Neural crest cell (in vitro differentiated cells): ENCODE results near the gene FIG4. TPM values are rescaled to one million over a fixed set of nuclear protein-coding genes. Genes with fewer than 3 reads are reported as not detected.
"Not testable (repeated sequence)": the region's sequence is repeated elsewhere in the genome, so short reads cannot be mapped to it uniquely, and the experiment has no call there.

Experiments
- DNase-seq: peaks from one replicate; pipeline ENCODE4 v3.0.0; 2021; ENCODE audit warnings: low read depth, mixed read lengths, low spot score
- H3K27ac Mint-ChIP-seq: one replicate; pipeline ENCODE4 v1.8.0; 2021; ENCODE audit warnings: mild to moderate bottlenecking, mixed read lengths; ENCODE audit not compliant: unreplicated experiment
- H3K27me3 Mint-ChIP-seq: 2 replicates; pipeline ENCODE4 v1.8.0; 2021; ENCODE audit warnings: low read depth, mild to moderate bottlenecking, mixed read lengths
- H3K36me3 Mint-ChIP-seq: 2 replicates; pipeline ENCODE4 v1.8.0; 2021; ENCODE audit warnings: low read depth, mild to moderate bottlenecking, mixed read lengths
- H3K4me1 Mint-ChIP-seq: 2 replicates; pipeline ENCODE4 v1.8.0; 2021; ENCODE audit warnings: mixed read lengths
- H3K4me3 Mint-ChIP-seq: one replicate; pipeline ENCODE4 v1.8.0; 2021; ENCODE audit warnings: mild to moderate bottlenecking, mixed read lengths
- H3K9me3 Mint-ChIP-seq: 2 replicates; pipeline ENCODE4 v1.8.0; 2021; ENCODE audit warnings: mixed read lengths
- total RNA-seq: library from RNA; stranded (reverse); gene quantifications from 2 replicates; pipeline ENCODE4 v1.2.1, GENCODE V29; 2021
- TF ChIP-seq, protein P1 (sequence below): fragments of 200-600 bp; sonication (generic); conservative IDR thresholded peaks from 2 replicates; pipeline ENCODE4 v1.5.0; 2021; ENCODE audit warnings: antibody characterized with exemption, mild to moderate bottlenecking

FIG4 gene
- total RNA-seq, 1 donor from 2014 or later, result 12.7 TPM

GRCh38 chr6:109867009-109867969 lies 176.2 kb downstream of the FIG4 start:
- no peaks in the 10 kb centered on the region for H3K36me3 Mint-ChIP-seq
- no peak overlapping the region for H3K4me3 Mint-ChIP-seq
- no peak for DNase-seq
- H3K27me3 Mint-ChIP-seq, result no peaks in the 10 kb centered on the region
- TF ChIP-seq, protein P1, sequence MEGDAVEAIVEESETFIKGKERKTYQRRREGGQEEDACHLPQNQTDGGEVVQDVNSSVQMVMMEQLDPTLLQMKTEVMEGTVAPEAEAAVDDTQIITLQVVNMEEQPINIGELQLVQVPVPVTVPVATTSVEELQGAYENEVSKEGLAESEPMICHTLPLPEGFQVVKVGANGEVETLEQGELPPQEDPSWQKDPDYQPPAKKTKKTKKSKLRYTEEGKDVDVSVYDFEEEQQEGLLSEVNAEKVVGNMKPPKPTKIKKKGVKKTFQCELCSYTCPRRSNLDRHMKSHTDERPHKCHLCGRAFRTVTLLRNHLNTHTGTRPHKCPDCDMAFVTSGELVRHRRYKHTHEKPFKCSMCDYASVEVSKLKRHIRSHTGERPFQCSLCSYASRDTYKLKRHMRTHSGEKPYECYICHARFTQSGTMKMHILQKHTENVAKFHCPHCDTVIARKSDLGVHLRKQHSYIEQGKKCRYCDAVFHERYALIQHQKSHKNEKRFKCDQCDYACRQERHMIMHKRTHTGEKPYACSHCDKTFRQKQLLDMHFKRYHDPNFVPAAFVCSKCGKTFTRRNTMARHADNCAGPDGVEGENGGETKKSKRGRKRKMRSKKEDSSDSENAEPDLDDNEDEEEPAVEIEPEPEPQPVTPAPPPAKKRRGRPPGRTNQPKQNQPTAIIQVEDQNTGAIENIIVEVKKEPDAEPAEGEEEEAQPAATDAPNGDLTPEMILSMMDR, result no peak
- H3K9me3 Mint-ChIP-seq, result no peaks in the 10 kb centered on the region
- H3K4me1 Mint-ChIP-seq, result peaks cover 5% of the 10 kb centered on the region
- no peak overlapping the region for H3K27ac Mint-ChIP-seq

- no peaks in the 10 kb centered on the region for H3K9me3 Mint-ChIP-seq
Observed at GRCh38 chr6:109867970-109868358, 176.9 kb downstream of the FIG4 start.

GRCh38 chr6:109869398-109870088 lies 178.4 kb downstream of the FIG4 start:
- H3K27ac Mint-ChIP-seq, H3K27me3 Mint-ChIP-seq: not testable (repeated sequence)

More at GRCh38 chr6:109867970-109868358, 176.9 kb downstream of the FIG4 start:
- Mint-ChIP-seq H3K4me1 (peaks cover 5% of the 10 kb centered on the region), H3K27me3 (no peaks in the 10 kb centered on the region), H3K36me3 (no peaks in the 10 kb centered on the region), H3K4me3 (no peak overlapping the region), H3K27ac (no peak overlapping the region)
- TF ChIP-seq, protein P1, result no peak
- no peak for DNase-seq

GRCh38 chr6:109870089-109870410 lies 179.0 kb downstream of the FIG4 start:
- Mint-ChIP-seq H3K27me3 (no peaks in the 10 kb centered on the region), H3K27ac (no peak overlapping the region), H3K4me1 (peaks cover 5% of the 10 kb centered on the region), H3K36me3 (no peaks in the 10 kb centered on the region), H3K9me3 (no peaks in the 10 kb centered on the region), H3K4me3 (no peak overlapping the region)
- DNase-seq, result no peak
- TF ChIP-seq, protein P1, result no peak

More at GRCh38 chr6:109869398-109870088, 178.4 kb downstream of the FIG4 start:
- DNase-seq, H3K9me3 Mint-ChIP-seq, H3K4me1 Mint-ChIP-seq, H3K36me3 Mint-ChIP-seq, H3K4me3 Mint-ChIP-seq: not testable (repeated sequence)

DNA sequence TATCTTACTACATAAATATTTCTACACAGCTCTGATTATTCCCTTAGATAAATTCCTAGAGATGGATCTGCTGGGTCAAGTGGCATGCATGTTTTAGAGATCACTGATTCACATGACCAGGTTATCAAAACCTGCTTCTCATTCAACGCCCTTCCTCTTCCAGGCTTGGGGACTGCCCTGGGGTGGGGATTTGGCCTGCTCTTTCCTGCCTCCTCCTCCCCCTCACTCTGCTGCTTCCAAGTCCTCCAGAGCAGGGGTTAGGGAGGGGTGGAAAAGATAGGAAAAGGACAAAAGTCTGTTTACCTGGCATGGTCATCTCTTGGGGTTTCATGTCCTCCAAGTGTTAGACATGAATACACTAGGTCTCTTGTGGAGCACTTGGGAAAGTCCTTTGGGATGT lies 181.5 kb downstream of the FIG4 start:
- Mint-ChIP-seq H3K4me3 (no peak overlapping the region), H3K27ac (no peak overlapping the region), H3K9me3 (no peaks in the 10 kb centered on the region), H3K4me1 (peaks cover 5% of the 10 kb centered on the region), H3K36me3 (no peaks in the 10 kb centered on the region), H3K27me3 (no peaks in the 10 kb centered on the region)
- TF ChIP-seq, protein P1, result no peak
- DNase-seq, result no peak
